GM12873 (cell line): ENCODE data around the gene ASTL.

Experiments used
- CTCF ChIP-seq: IDR thresholded peaks from 2 replicates; pipeline ENCODE4 v1.5.1; 2012; ENCODE audit warnings: low read depth, mild to moderate bottlenecking, moderate library complexity, low read length, control low read depth; ENCODE audit not compliant: insufficient read depth; ENCODE audit errors: missing control alignments

ASTL gene

DNA sequence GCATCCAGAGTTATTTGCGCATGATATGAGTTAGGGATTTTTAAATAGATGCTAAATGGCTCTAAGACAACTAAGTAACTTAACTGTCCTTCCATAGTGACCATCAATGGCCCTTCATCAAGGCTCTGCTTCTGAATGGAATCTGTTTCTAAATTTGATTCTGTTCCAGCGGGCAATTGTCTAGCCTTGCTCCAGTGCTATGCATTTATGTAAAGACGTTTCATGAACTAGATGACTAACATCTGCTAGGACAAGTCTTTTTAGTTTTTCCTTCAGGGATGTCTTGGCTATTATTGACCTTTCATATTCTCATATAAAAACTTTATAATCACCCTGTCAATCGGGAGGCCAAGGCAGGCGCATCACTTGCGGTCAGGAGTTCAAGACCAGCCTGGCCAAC, 9.8 kb downstream of the ASTL start:
- TF ChIP-seq CTCF, result no peak

DNA sequence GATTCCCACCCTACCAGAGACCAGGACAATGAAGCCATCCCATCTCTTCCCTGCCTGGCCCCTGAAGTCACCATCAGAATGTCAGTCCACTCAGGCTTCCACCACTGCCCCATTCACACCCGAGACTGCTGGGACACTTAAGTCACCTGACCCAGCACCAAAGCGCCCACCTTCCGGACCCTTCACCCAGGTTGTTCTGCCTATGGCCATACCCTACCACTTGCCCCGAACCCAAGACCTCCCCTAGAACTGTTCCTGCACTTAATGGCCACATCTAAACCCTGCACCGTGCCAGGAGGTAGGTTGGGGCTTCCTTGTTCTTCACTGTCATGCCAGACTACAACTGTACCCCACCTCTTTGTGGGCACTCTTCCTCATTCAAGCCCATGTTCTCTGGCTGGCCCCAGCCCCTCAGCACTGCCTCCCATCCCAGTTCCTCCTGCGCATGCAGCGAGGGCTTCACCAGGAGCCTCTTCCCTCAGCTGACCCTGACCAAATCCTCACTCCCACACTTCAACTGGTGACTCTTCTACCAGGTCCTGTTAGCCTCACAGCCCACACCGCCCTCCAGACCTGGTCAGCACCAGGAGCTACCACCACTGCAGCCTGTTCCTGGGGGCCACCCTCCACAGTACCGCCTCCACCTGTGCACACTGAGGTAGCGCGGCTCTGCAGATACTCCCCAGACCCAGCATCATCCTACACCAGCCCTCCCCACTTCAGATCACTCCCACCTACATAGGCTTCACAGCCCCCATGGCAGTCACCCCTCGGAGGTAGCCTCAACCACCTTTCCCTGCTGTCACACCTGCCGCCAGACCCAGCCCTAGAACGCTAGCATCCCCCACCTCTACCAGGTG, 13.7 kb downstream of the ASTL start:
- no peak for TF ChIP-seq CTCF

- no peak for TF ChIP-seq CTCF
Measured at GRCh38 chr2:96123936-96124335, 14.4 kb downstream of the ASTL start.

GRCh38 chr2:96123290-96123689, 15.0 kb downstream of the ASTL start:
- no peak for TF ChIP-seq CTCF

DNA sequence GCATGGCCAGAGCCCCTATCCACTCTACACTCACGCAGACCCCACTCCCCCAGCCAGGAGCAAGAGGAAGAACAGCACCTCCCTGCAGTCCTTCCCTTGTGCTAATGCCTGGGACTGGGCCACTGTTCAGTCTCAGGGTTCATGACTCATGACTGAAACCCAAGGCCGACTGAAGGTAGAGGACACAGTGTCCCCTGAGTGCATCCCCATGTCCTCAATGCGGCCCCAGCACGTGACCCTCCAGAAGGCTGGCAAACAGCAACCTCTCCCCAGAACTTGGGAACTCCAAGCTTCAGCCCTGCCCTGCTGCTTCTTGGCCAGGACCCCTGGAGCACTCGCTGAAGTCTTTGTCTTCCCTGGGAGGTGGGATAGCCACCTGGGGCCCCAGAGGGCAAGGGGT, 15.9 kb downstream of the ASTL start:
- no peak for TF ChIP-seq CTCF

DNA sequence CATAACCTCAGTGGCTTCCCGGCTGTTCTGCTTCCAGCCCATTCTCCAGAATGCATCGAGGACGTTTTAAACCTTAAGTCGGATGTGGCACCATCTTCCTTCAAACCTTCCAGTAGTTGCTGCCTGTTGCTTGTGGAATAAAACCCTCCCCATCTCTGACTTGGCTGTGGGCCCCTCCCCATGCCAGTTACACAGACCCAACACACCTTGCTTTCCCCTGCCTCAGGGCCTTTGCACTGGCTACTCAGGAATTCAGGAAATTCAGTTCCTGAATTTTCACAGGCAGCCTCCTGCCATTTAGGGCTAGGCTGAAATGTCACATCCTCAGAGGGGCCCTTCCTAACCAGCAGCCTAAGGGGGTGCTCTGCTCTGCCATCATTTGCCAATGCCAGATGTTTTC, 16.9 kb downstream of the ASTL start:
- no peak for TF ChIP-seq CTCF

GRCh38 chr2:96120991-96121390, 17.3 kb downstream of the ASTL start:
- TF ChIP-seq CTCF, result no peak
